BJ (cell line): Measurements from ENCODE around the gene CDH23. TPM values are rescaled to one million over a fixed set of nuclear protein-coding genes. Genes with fewer than 3 reads are reported as not detected.

Source experiments
- CTCF ChIA-PET: fragments of 350-600 bp; formaldehyde crosslinking; extraction: SDS; loops from one replicate; lab custom pipeline; 2021; ENCODE audit warnings: antibody characterized with exemption, inconsistent platforms; lab: Yijun Ruan, JAX
- POLR2A ChIA-PET: fragments of 300-600 bp; sonication (Branson Sonifier 250); formaldehyde crosslinking; extraction: SDS; loops from one replicate; lab custom pipeline; 2021; ENCODE audit warnings: antibody characterized with exemption; lab: Charles Lee
- DNase-seq: peaks from one replicate; pipeline ENCODE4 v3.0.0-alpha.2; 2011; ENCODE audit warnings: low read depth
- H3K27me3 ChIP-seq: 2 replicates; pipeline ENCODE4 v1.6.0; 2011; ENCODE audit warnings: low read length; ENCODE audit not compliant: control insufficient read depth, insufficient read depth
- H3K36me3 ChIP-seq: 2 replicates; pipeline ENCODE4 v1.5.1; 2011; ENCODE audit warnings: low read length; ENCODE audit not compliant: control insufficient read depth, insufficient read depth
- H3K4me3 ChIP-seq: 2 replicates; pipeline ENCODE4 v1.5.1; 2011; ENCODE audit warnings: low read depth, mild to moderate bottlenecking, control low read depth, low read length
- CTCF ChIP-seq: IDR thresholded peaks from 2 replicates; pipeline ENCODE4 v1.5.1; 2011; ENCODE audit warnings: low read depth, mild to moderate bottlenecking, control low read depth, inconsistent platforms, low read length, moderate library complexity; ENCODE audit not compliant: insufficient read depth
- polyA plus RNA-seq: library from polyadenylated mRNA; depleted of rRNA; stranded (reverse); fragments of >200 nt; gene quantifications from 2 replicates; pipeline ENCODE4 v1.2.3, GENCODE V29; 2011

Gene CDH23
- polyA plus RNA-seq, 1 experiment, result 0.05 TPM

- TF ChIP-seq CTCF, result no peak
- Histone ChIP-seq H3K36me3 (no peaks in the 10 kb centered on the region), H3K4me3 (no peak overlapping the region), H3K27me3 (no peaks in the 10 kb centered on the region)
- ChIA-PET CTCF (interaction anchor here (0.6 to 1.1 kb wide), 3 partner anchors 9 to 51 kb away, joined by 3 read pairs; no protein-coding TSS in a partner anchor), POLR2A (no interaction called here)
- DNase-seq, result no peak
These were observed 326.6 kb downstream of the CDH23 start for GRCh38 chr10:71723311-71723710.

- POLR2A ChIA-PET, result no interaction called here
- no peaks in the 10 kb centered on the region for H3K27me3 ChIP-seq
- DNase-seq, result no peak
- TF ChIP-seq CTCF, result no peak
- CTCF ChIA-PET, result interaction anchor here (0.7 to 1.2 kb wide), 3 partner anchors 11 to 172 kb away, joined by 3 read pairs; no protein-coding TSS in a partner anchor
- no peaks in the 10 kb centered on the region for H3K36me3 ChIP-seq
- H3K4me3 ChIP-seq, result no peak overlapping the region
These were observed 327.8 kb downstream of the CDH23 start for GRCh38 chr10:71724539-71724938.

- Histone ChIP-seq H3K36me3 (no peaks in the 10 kb centered on the region), H3K27me3 (no peaks in the 10 kb centered on the region), H3K4me3 (no peak overlapping the region)
- POLR2A ChIA-PET, result no interaction called here
- CTCF ChIA-PET, result interaction anchor here (0.9 to 4.2 kb wide), 8 partner anchors 11 to 171 kb away, joined by 3 to 11 read pairs (median 5); partner anchors contain the start of gene VSIR
- no peak for TF ChIP-seq CTCF
- DNase-seq, result no peak
These were observed 328.5 kb downstream of the CDH23 start for GRCh38 chr10:71725249-71725648.

GRCh38 chr10:71725998-71726579 lies 329.4 kb downstream of the CDH23 start:
- DNase-seq, result no peak
- H3K4me3 ChIP-seq, result no peak overlapping the region
- TF ChIP-seq CTCF, result peak; percentile 61
- ChIA-PET CTCF (interaction anchor here (0.8 to 4.2 kb wide), 12 partner anchors 9 to 412 kb away, joined by 3 to 11 read pairs (median 4); partner anchors contain the start of gene VSIR), POLR2A (no interaction called here)
- no peaks in the 10 kb centered on the region for H3K36me3 ChIP-seq
- H3K27me3 ChIP-seq, result no peaks in the 10 kb centered on the region

DNA sequence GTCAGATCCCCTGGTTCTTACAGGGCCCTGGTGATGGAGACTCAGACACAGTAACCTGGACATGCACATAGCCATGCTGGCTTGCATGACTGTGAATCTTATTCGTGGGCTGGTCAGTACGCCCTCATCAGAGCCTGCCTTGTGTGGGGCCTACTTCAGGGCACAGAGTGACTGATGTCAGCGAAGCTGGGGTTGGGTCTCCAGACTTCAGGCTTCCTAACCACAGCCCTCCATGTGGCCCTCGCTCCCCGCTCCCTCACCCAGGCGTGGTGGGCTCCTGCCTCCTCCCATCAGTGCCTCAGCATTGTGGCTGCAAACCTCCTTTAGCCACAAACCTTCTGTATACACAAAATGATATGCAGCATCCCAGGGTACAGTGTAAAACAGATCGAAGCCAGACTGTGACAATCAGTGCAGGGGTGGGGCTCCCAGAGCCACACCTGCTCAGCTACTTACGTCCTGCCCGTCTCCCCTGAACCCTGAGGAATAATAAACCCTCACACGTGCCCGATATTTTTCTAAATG lies 329.9 kb downstream of the CDH23 start:
- no peak for TF ChIP-seq CTCF
- DNase-seq, result no peak
- POLR2A ChIA-PET, result no interaction called here
- Histone ChIP-seq H3K27me3 (no peaks in the 10 kb centered on the region), H3K36me3 (no peaks in the 10 kb centered on the region), H3K4me3 (no peak overlapping the region)
- CTCF ChIA-PET, result interaction anchor here (0.8 to 4.2 kb wide), 10 partner anchors 9 to 413 kb away, joined by 3 to 11 read pairs (median 4); partner anchors contain the start of gene VSIR
